Measurements from ENCODE around the gene ZNF625. TPM values are rescaled to one million over a fixed set of nuclear protein-coding genes. Genes with fewer than 3 reads are reported as not detected.

Gene ZNF625
- total and polyA plus RNA-seq, 11 donors: 1.00 to 7.2 (median 4.0) TPM

- H3K27ac ChIP-seq: no peak overlapping the region
- peaks cover 0 to 18% (median 0%) of the 10 kb centered on the region in 12 donors for H3K9me3 ChIP-seq
These were observed 15.2 kb downstream of the ZNF625 start for GRCh38 chr19:12141405-12141736.

GRCh38 chr19:12140545-12141404, 15.8 kb downstream of the ZNF625 start:
- H3K4me1 ChIP-seq: peaks cover 3 to 25% (median 19%) of the 10 kb centered on the region in 12 donors
- intact Hi-C loops (cut with DNase I): loop anchor here (1.0 to 10.0 kb wide), 24 partner anchors 48 to 346 kb away; partner anchors contain the start of genes ZNF491 (in 5 of the 10), ZNF763 (in 4 of the 10), ZNF69 (in 1 of the 10) and ZNF700 (in 1 of the 10)
- ATAC-seq: peak; percentile 90 to 91 (median 91)
- peaks cover 0 to 15% (median 0%) of the 10 kb centered on the region in 12 donors for H3K9me3 ChIP-seq
- peaks cover 0 to 40% (median 30%) of the 10 kb centered on the region in 9 donors for H3K36me3 ChIP-seq
- WGBS, 4 donors: 3 to 4% (median 4%) methylated on average over 17 of the region's 17 CpGs
- H3K4me3 ChIP-seq: peak overlapping the region in 11 of 12 donors; percentile 60 to 98 (median 90)
- TF ChIP-seq, protein P1, sequence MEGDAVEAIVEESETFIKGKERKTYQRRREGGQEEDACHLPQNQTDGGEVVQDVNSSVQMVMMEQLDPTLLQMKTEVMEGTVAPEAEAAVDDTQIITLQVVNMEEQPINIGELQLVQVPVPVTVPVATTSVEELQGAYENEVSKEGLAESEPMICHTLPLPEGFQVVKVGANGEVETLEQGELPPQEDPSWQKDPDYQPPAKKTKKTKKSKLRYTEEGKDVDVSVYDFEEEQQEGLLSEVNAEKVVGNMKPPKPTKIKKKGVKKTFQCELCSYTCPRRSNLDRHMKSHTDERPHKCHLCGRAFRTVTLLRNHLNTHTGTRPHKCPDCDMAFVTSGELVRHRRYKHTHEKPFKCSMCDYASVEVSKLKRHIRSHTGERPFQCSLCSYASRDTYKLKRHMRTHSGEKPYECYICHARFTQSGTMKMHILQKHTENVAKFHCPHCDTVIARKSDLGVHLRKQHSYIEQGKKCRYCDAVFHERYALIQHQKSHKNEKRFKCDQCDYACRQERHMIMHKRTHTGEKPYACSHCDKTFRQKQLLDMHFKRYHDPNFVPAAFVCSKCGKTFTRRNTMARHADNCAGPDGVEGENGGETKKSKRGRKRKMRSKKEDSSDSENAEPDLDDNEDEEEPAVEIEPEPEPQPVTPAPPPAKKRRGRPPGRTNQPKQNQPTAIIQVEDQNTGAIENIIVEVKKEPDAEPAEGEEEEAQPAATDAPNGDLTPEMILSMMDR (IDR thresholded peaks at IDR 0.05): peak; percentile 92 to 97 (median 94)
- TF ChIP-seq POLR2A (IDR thresholded peaks at IDR 0.05): peak in 1 of 2 donors; percentile 2
- H3K27me3 ChIP-seq: no peaks in the 10 kb centered on the region
- peak; percentile 87 to 92 (median 90) for DNase-seq
- H3K27ac ChIP-seq: peak overlapping the region in 10 of 12 donors; percentile 72 to 91 (median 83)

More at GRCh38 chr19:12141405-12141736, 15.2 kb downstream of the ZNF625 start:
- intact Hi-C loops (cut with DNase I): loop anchor here (1.0 to 10.0 kb wide), 23 partner anchors 49 to 347 kb away; partner anchors contain the start of genes ZNF491 (in 5 of the 10), ZNF763 (in 4 of the 10), ZNF69 (in 1 of the 10) and ZNF700 (in 1 of the 10)
- peaks cover 3 to 25% (median 19%) of the 10 kb centered on the region in 12 donors for H3K4me1 ChIP-seq
- TF ChIP-seq, protein P1 (IDR thresholded peaks at IDR 0.05): peak in 2 of 12 donors; percentile 12 to 24
- TF ChIP-seq POLR2A (IDR thresholded peaks at IDR 0.05): no peak
- ATAC-seq (no peak), DNase-seq (no peak)
- 57 to 59% (median 58%) methylated on average over 10 of the region's 10 CpGs for WGBS, 4 donors
- H3K4me3 ChIP-seq: peak overlapping the region in 3 of 12 donors; percentile 77 to 93 (median 90)
- H3K36me3 ChIP-seq: peaks cover 6 to 42% (median 30%) of the 10 kb centered on the region in 9 donors
- H3K27me3 ChIP-seq: no peaks in the 10 kb centered on the region

- Histone ChIP-seq H3K27ac (peak within 1 kb of the TSS; percentile 12 to 91 (median 81)), H3K27me3 (no peaks in the 10 kb centered on the region), H3K36me3 (peaks cover under 1 to 40% (median 30%) of the 10 kb centered on the region in 9 donors), H3K4me3 (peak within 1 kb of the TSS; percentile 60 to 98 (median 86)), H3K4me1 (peaks cover 3 to 25% (median 19%) of the 10 kb centered on the region in 12 donors), H3K9me3 (peaks cover 0 to 8% (median 0%) of the 10 kb centered on the region in 12 donors)
- DNase-seq (peak; percentile 96 to 98 (median 97)), ATAC-seq (peak; percentile 99 to 100 (median 100))
- intact Hi-C loops (cut with DNase I): loop anchor here (1.0 to 10.0 kb wide), 22 partner anchors 47 to 345 kb away; partner anchors contain the start of genes ZNF491 (in 6 of the 10), ZNF763 (in 4 of the 10), ZNF69 (in 2 of the 10) and ZNF700 (in 1 of the 10)
- 0% methylated on average over 24 to 49 of the region's 49 CpGs for WGBS, 4 donors
- TF ChIP-seq, protein P1 (IDR thresholded peaks at IDR 0.05): peak in 1 of 12 donors; percentile 17
- peak in 1 of 2 donors; percentile 43 for TF ChIP-seq POLR2A (IDR thresholded peaks at IDR 0.05)
These were observed 16.5 kb downstream of the ZNF625 start, which contains the start of gene ZNF20 for GRCh38 chr19:12139885-12140544. ZNF20 (minus strand) TSS chr19:12140350; CDS start chr19:12140182, 168 bp downstream.

All from heart left ventricle (tissue), 16 donors.